HEK293 (cell line): ENCODE measurements around the gene MYZAP.

Source experiments
- ATF2 ChIP-seq: fragments of 450-650 bp; formaldehyde crosslinking; IDR thresholded peaks from 2 replicates; pipeline ENCODE4 v1.5.1; 2016; ENCODE audit warnings: missing biosample characterization, missing genetic modification characterization, low read depth
- CTCF ChIP-seq: fragments of 450-650 bp; formaldehyde crosslinking; IDR thresholded peaks from 2 replicates; pipeline ENCODE4 v1.5.1; 2016; ENCODE audit warnings: missing biosample characterization, missing genetic modification characterization
- GLI4 ChIP-seq: fragments of 450-650 bp; formaldehyde crosslinking; IDR thresholded peaks from 2 replicates; pipeline ENCODE4 v1.5.1; 2016; ENCODE audit warnings: missing biosample characterization, missing genetic modification characterization
- ZBTB11 ChIP-seq: fragments of 450-650 bp; formaldehyde crosslinking; conservative IDR thresholded peaks from 2 replicates; pipeline ENCODE4 v1.5.1; 2016; ENCODE audit warnings: low read depth, missing biosample characterization, missing genetic modification characterization
- ZBTB49 ChIP-seq: fragments of 450-650 bp; formaldehyde crosslinking; IDR thresholded peaks from 2 replicates; pipeline ENCODE4 v1.5.1; 2016; ENCODE audit warnings: missing biosample characterization, missing genetic modification characterization, low read depth
- ZNF112 ChIP-seq: fragments of 450-650 bp; formaldehyde crosslinking; IDR thresholded peaks from 2 replicates; pipeline ENCODE4 v1.5.0; 2017; ENCODE audit warnings: missing biosample characterization, missing genetic modification characterization
- ZNF114 ChIP-seq: fragments of 450-650 bp; formaldehyde crosslinking; IDR thresholded peaks from 2 replicates; pipeline ENCODE4 v1.5.0; 2017; ENCODE audit warnings: missing biosample characterization, missing genetic modification characterization
- ZNF121 ChIP-seq: fragments of 450-650 bp; formaldehyde crosslinking; IDR thresholded peaks from 2 replicates; pipeline ENCODE4 v1.5.1; 2016; ENCODE audit warnings: missing biosample characterization, missing genetic modification characterization
- ZNF645 ChIP-seq: fragments of 450-650 bp; formaldehyde crosslinking; IDR thresholded peaks from 2 replicates; pipeline ENCODE4; 2016; ENCODE audit warnings: missing biosample characterization, missing genetic modification characterization
- ZNF76 ChIP-seq: fragments of 450-650 bp; formaldehyde crosslinking; IDR thresholded peaks from 2 replicates; pipeline ENCODE4; 2016; ENCODE audit warnings: low read depth, missing biosample characterization, missing genetic modification characterization, borderline replicate concordance
- ZNF792 ChIP-seq: fragments of 450-650 bp; formaldehyde crosslinking; IDR thresholded peaks from 2 replicates; pipeline ENCODE4 v1.5.1; 2016; ENCODE audit warnings: missing biosample characterization, missing genetic modification characterization

- TF ChIP-seq ZNF121 (no peak), CTCF (tag by site-specific recombination) (no peak), ATF2 (tag by site-specific recombination) (no peak), ZBTB49 (tag by site-specific recombination) (no peak), ZNF645 (tag by site-specific recombination) (no peak), ZNF112 (tag by site-specific recombination) (no peak), ZBTB11 (tag by site-specific recombination) (no peak), ZNF792 (no peak), GLI4 (tag by site-specific recombination) (no peak), ZNF76 (tag by site-specific recombination) (no peak), ZNF114 (tag by site-specific recombination) (no peak)
Observed at GRCh38 chr15:57720867-57721266, 129.2 kb downstream of the MYZAP start.
